MM.1S (cell line): Measurements from ENCODE around the gene EME2.

ENCODE experiments used
- DNase-seq: peaks from one replicate; pipeline ENCODE4 v3.0.0-alpha.2; 2015
- H2AFZ ChIP-seq: fragments of 300-600 bp; sonication (generic); 2 replicates; pipeline ENCODE4 v1.6.0; 2016; ENCODE audit warnings: antibody characterized with exemption, low read length
- H3F3A ChIP-seq: fragments of 300-600 bp; sonication (generic); 2 replicates; pipeline ENCODE4 v1.6.1; 2016; ENCODE audit warnings: mild to moderate bottlenecking, antibody characterized with exemption, low read length, moderate library complexity, mixed read lengths; ENCODE audit not compliant: insufficient read depth
- H3K27ac ChIP-seq: fragments of 300-600 bp; sonication (generic); 2 replicates; pipeline ENCODE4 v1.5.1; 2016; ENCODE audit warnings: mild to moderate bottlenecking, low read length
- H3K27me3 ChIP-seq: fragments of 300-600 bp; sonication (generic); replicated peaks from 2 replicates; pipeline ENCODE4 v1.6.0; 2016; ENCODE audit warnings: low read length; ENCODE audit not compliant: insufficient read depth
- H3K36me3 ChIP-seq: fragments of 300-600 bp; sonication (generic); replicated peaks from 2 replicates; pipeline ENCODE4 v1.6.1; 2016; ENCODE audit warnings: mild to moderate bottlenecking, low read length, mixed read lengths; ENCODE audit not compliant: insufficient read depth
- H3K4me1 ChIP-seq: fragments of 300-600 bp; sonication (generic); 2 replicates; pipeline ENCODE4 v1.6.1; 2016; ENCODE audit warnings: low read length, mixed read lengths
- H3K4me2 ChIP-seq: fragments of 300-600 bp; sonication (generic); 2 replicates; pipeline ENCODE4 v1.6.0; 2016; ENCODE audit warnings: low read depth, low read length
- H3K4me3 ChIP-seq: fragments of 300-600 bp; sonication (generic); 2 replicates; pipeline ENCODE4 v1.5.1; 2016; ENCODE audit warnings: low read length, mixed read lengths
- H3K79me2 ChIP-seq: fragments of 300-600 bp; sonication (generic); 2 replicates; pipeline ENCODE4 v1.6.1; 2016; ENCODE audit warnings: mixed run types, low read length, mixed read lengths
- H3K9ac ChIP-seq: fragments of 300-600 bp; sonication (generic); 2 replicates; pipeline ENCODE4 v1.6.1; 2016; ENCODE audit warnings: low read length, mixed read lengths
- H3K9me2 ChIP-seq: fragments of 300-600 bp; sonication (generic); replicated peaks from 2 replicates; pipeline ENCODE4 v1.6.1; 2016; ENCODE audit warnings: mild to moderate bottlenecking, low read length, mixed read lengths; ENCODE audit not compliant: insufficient read depth
- H3K9me3 ChIP-seq: fragments of 300-600 bp; sonication (generic); replicated peaks from 2 replicates; pipeline ENCODE4 v1.6.1; 2016; ENCODE audit warnings: mild to moderate bottlenecking, low read length, mixed read lengths; ENCODE audit not compliant: insufficient read depth
- H4K20me1 ChIP-seq: fragments of 300-600 bp; sonication (generic); 2 replicates; pipeline ENCODE4 v1.6.1; 2016; ENCODE audit warnings: mild to moderate bottlenecking, low read length, moderate library complexity, mixed read lengths; ENCODE audit not compliant: insufficient read depth
- CTCF ChIP-seq: fragments of 300-600 bp; sonication (generic); IDR thresholded peaks from 2 replicates; pipeline ENCODE4 v1.5.1; 2016; ENCODE audit warnings: antibody characterized with exemption, low read length, mixed read lengths
- EZH2 ChIP-seq: fragments of 300-600 bp; sonication (generic); optimal IDR thresholded peaks from 2 replicates; pipeline ENCODE3; 2017; ENCODE audit warnings: low read depth, mild to moderate bottlenecking, antibody characterized with exemption, low read length, mixed read lengths
- EZH2phosphoT487 ChIP-seq: fragments of 300-600 bp; sonication (generic); IDR thresholded peaks from 2 replicates; pipeline ENCODE4 v1.6.1; 2018; ENCODE audit warnings: antibody characterized with exemption, low read length

EME2 gene

GRCh38 chr16:1743376-1744337 is 29.0 kb upstream of the EME2 start:
- no peaks in the 10 kb centered on the region for H4K20me1 ChIP-seq
- H3K9me2 ChIP-seq = no peaks in the 10 kb centered on the region
- H3K4me3 ChIP-seq = no peak overlapping the region
- no peaks in the 10 kb centered on the region for H3K9me3 ChIP-seq
- no peaks in the 10 kb centered on the region for H3K4me1 ChIP-seq
- DNase-seq = no peak
- H3K9ac ChIP-seq = no peak overlapping the region
- no peak overlapping the region for H3K4me2 ChIP-seq
- H3K79me2 ChIP-seq = no peaks in the 10 kb centered on the region
- H3K27me3 ChIP-seq = no peaks in the 10 kb centered on the region
- TF ChIP-seq EZH2phosphoT487 = no peak
- TF ChIP-seq CTCF = no peak
- TF ChIP-seq EZH2 = no peak
- no peak overlapping the region for H3K27ac ChIP-seq
- no peak overlapping the region for H2AFZ ChIP-seq
- H3F3A ChIP-seq = peaks cover 5% of the 10 kb centered on the region; the same call in 1 of the 2 replicates
- H3K36me3 ChIP-seq = no peaks in the 10 kb centered on the region

- Histone ChIP-seq H4K20me1 (no peaks in the 10 kb centered on the region), H3K9me3 (no peaks in the 10 kb centered on the region), H3K27me3 (no peaks in the 10 kb centered on the region), H3K27ac (no peak overlapping the region), H3K9ac (no peak overlapping the region), H3K4me2 (no peak overlapping the region), H3K4me1 (no peaks in the 10 kb centered on the region), H3F3A (0 out of 2 replicates have a peak, but pooled peaks cover 2% of the 10 kb centered on the region), H3K79me2 (no peaks in the 10 kb centered on the region), H3K4me3 (no peak overlapping the region), H3K9me2 (no peaks in the 10 kb centered on the region), H3K36me3 (no peaks in the 10 kb centered on the region), H2AFZ (no peak overlapping the region)
- no peak for TF ChIP-seq EZH2phosphoT487
- no peak for TF ChIP-seq EZH2
- no peak for TF ChIP-seq CTCF
- no peak for DNase-seq
Observed at GRCh38 chr16:1744338-1744840, 28.2 kb upstream of the EME2 start.

- Histone ChIP-seq H3K9me3 (no peaks in the 10 kb centered on the region), H3K36me3 (no peaks in the 10 kb centered on the region), H3F3A (no peaks in the 10 kb centered on the region), H2AFZ (no peak overlapping the region), H4K20me1 (no peaks in the 10 kb centered on the region), H3K4me3 (no peak overlapping the region), H3K9ac (no peak overlapping the region), H3K27ac (no peak overlapping the region), H3K79me2 (no peaks in the 10 kb centered on the region), H3K9me2 (no peaks in the 10 kb centered on the region), H3K4me2 (no peak overlapping the region), H3K4me1 (no peaks in the 10 kb centered on the region), H3K27me3 (no peaks in the 10 kb centered on the region)
- DNase-seq = no peak
- no peak for TF ChIP-seq CTCF
- TF ChIP-seq EZH2phosphoT487 = no peak
- TF ChIP-seq EZH2 = no peak
Observed at GRCh38 chr16:1745181-1745899, 27.3 kb upstream of the EME2 start.
